HEK293T (cell line): ENCODE data around the gene BEST2.

Source experiments
- CTCF ChIA-PET: fragments of 350-600 bp; formaldehyde crosslinking; extraction: SDS; loops from one replicate; lab custom pipeline; 2021; ENCODE audit warnings: antibody characterized with exemption, inconsistent platforms; lab: Yijun Ruan, JAX
- POLR2A ChIA-PET: fragments of 350-600 bp; formaldehyde crosslinking; extraction: SDS; loops from one replicate; lab custom pipeline; 2020; ENCODE audit warnings: antibody characterized with exemption, inconsistent platforms; lab: Yijun Ruan, JAX
- DNase-seq: peaks from one replicate; pipeline ENCODE4 v3.0.0; 2012; ENCODE audit warnings: mixed read lengths; ENCODE audit errors: extremely low spot score
- ARNT ChIP-seq: fragments of 450-650 bp; IDR thresholded peaks from 2 replicates; pipeline ENCODE4 v1.6.1; 2017; ENCODE audit warnings: mild to moderate bottlenecking
- BHLHE40 ChIP-seq: fragments of 450-650 bp; IDR thresholded peaks from 2 replicates; pipeline ENCODE4 v1.6.1; 2016; ENCODE audit warnings: mild to moderate bottlenecking, moderate library complexity, borderline replicate concordance
- CTBP1 ChIP-seq: fragments of 450-650 bp; IDR thresholded peaks from 2 replicates; pipeline ENCODE4 v1.6.1; 2016; ENCODE audit warnings: borderline replicate concordance
- ELF4 ChIP-seq: fragments of 450-650 bp; IDR thresholded peaks from 2 replicates; pipeline ENCODE4 v1.6.1; 2017; ENCODE audit warnings: antibody characterized with exemption
- FOXA1 ChIP-seq: fragments of 450-650 bp; IDR thresholded peaks from 2 replicates; pipeline ENCODE4 v1.6.1; 2016; ENCODE audit warnings: mild to moderate bottlenecking
- FOXK2 ChIP-seq: fragments of 450-650 bp; IDR thresholded peaks from 2 replicates; pipeline ENCODE4 v1.6.1; 2016; ENCODE audit warnings: mild to moderate bottlenecking
- FOXM1 ChIP-seq: fragments of 450-650 bp; IDR thresholded peaks from 2 replicates; pipeline ENCODE4 v1.6.1; 2017; ENCODE audit warnings: mild to moderate bottlenecking, borderline replicate concordance
- HDGF ChIP-seq: fragments of 450-650 bp; IDR thresholded peaks from 2 replicates; pipeline ENCODE4 v1.6.1; 2017; ENCODE audit warnings: antibody characterized with exemption, borderline replicate concordance
- L3MBTL2 ChIP-seq: fragments of 450-650 bp; conservative IDR thresholded peaks from 2 replicates; pipeline ENCODE4 v1.6.1; 2016; ENCODE audit warnings: mild to moderate bottlenecking
- LEF1 ChIP-seq: fragments of 450-650 bp; IDR thresholded peaks from 2 replicates; pipeline ENCODE4 v1.6.1; 2017; ENCODE audit warnings: mild to moderate bottlenecking, borderline replicate concordance
- NFRKB ChIP-seq: fragments of 450-650 bp; IDR thresholded peaks from 2 replicates; pipeline ENCODE4 v1.6.1; 2016; ENCODE audit warnings: mild to moderate bottlenecking, moderate library complexity
- PKNOX1 ChIP-seq: fragments of 450-650 bp; IDR thresholded peaks from 2 replicates; pipeline ENCODE4 v1.6.1; 2016
- SP1 ChIP-seq: fragments of 450-650 bp; IDR thresholded peaks from 2 replicates; pipeline ENCODE4 v1.6.1; 2017
- SUZ12 ChIP-seq: fragments of 450-650 bp; IDR thresholded peaks from 2 replicates; pipeline ENCODE4 v1.6.1; 2016; ENCODE audit warnings: mild to moderate bottlenecking
- TARDBP ChIP-seq: fragments of 450-650 bp; IDR thresholded peaks from 2 replicates; pipeline ENCODE4 v1.6.1; 2016
- ZNF384 ChIP-seq: fragments of 450-650 bp; IDR thresholded peaks from 2 replicates; pipeline ENCODE4 v1.6.1; 2016

Gene BEST2

GRCh38 chr19:12748489-12748888, 3.1 kb upstream of the BEST2 start:
- DNase-seq = no peak
- ChIA-PET CTCF (interaction anchor here (1.4 kb wide), 1 partner anchor 12 kb away, joined by 3 read pairs; no protein-coding TSS in a partner anchor), POLR2A (interaction anchor here (1.3 kb wide), 1 partner anchor 67 kb away, joined by 3 read pairs; no protein-coding TSS in a partner anchor)
- no peak for TF ChIP-seq ARNT
- TF ChIP-seq NFRKB = no peak
- TF ChIP-seq ELF4 = no peak
- TF ChIP-seq LEF1 = no peak
- no peak for TF ChIP-seq FOXM1
- TF ChIP-seq SUZ12 = no peak
- no peak for TF ChIP-seq FOXK2
- TF ChIP-seq L3MBTL2 = no peak

GRCh38 chr19:12749938-12750521, 1.6 kb upstream of the BEST2 start:
- no peak for DNase-seq
- CTCF ChIA-PET = interaction anchor here (0.9 kb wide), 1 partner anchor 10 kb away, joined by 3 read pairs; no protein-coding TSS in a partner anchor
- no peak for TF ChIP-seq ZNF384
- no peak for TF ChIP-seq FOXK2
- TF ChIP-seq SP1 = no peak
- TF ChIP-seq SUZ12 = no peak
- TF ChIP-seq CTBP1 = no peak
- TF ChIP-seq TARDBP = no peak
- POLR2A ChIA-PET = interaction anchor here (0.7 to 1.8 kb wide), 3 partner anchors 8 to 16 kb away, joined by 3 to 6 read pairs (median 3); partner anchors contain the start of gene GET3

GRCh38 chr19:12750851-12751250, 740 bp upstream of the BEST2 start:
- no peak for DNase-seq
- CTCF ChIA-PET = no interaction called here
- TF ChIP-seq ZNF384 (no peak), FOXM1 (no peak), TARDBP (no peak), CTBP1 (no peak), SP1 (no peak), LEF1 (no peak), ARNT (no peak), SUZ12 (no peak), HDGF (no peak), L3MBTL2 (no peak), NFRKB (no peak)
- POLR2A ChIA-PET = interaction anchor here (1.8 kb wide), 1 partner anchor 15 kb away, joined by 6 read pairs; the partner anchor contains the start of gene GET3

GRCh38 chr19:12752056-12752781, 628 bp downstream of the BEST2 start:
- DNase-seq = no peak
- ChIA-PET CTCF (interaction anchor here (1.3 kb wide), 1 partner anchor 8 kb away, joined by 11 read pairs; no protein-coding TSS in a partner anchor), POLR2A (interaction anchor here (1.5 to 2.2 kb wide), 3 partner anchors 16 to 30 kb away, joined by 4 to 15 read pairs (median 5); partner anchors contain the start of genes GET3 and TRIR)
- no peak for TF ChIP-seq FOXK2
- no peak for TF ChIP-seq LEF1
- no peak for TF ChIP-seq FOXA1
- no peak for TF ChIP-seq BHLHE40
- no peak for TF ChIP-seq CTBP1
- no peak for TF ChIP-seq NFRKB
- TF ChIP-seq PKNOX1 = no peak
- TF ChIP-seq L3MBTL2 = no peak
- TF ChIP-seq SUZ12 = no peak
- no peak for TF ChIP-seq FOXM1
- no peak for TF ChIP-seq ARNT
- TF ChIP-seq ZNF384 = no peak

- no peak for TF ChIP-seq PKNOX1
- TF ChIP-seq SUZ12 = no peak
- no peak for TF ChIP-seq ZNF384
- no peak for TF ChIP-seq FOXA1
- no peak for TF ChIP-seq LEF1
- no peak for TF ChIP-seq HDGF
- TF ChIP-seq L3MBTL2 = no peak
- no peak for TF ChIP-seq SP1
- no peak for TF ChIP-seq ELF4
- TF ChIP-seq FOXK2 = no peak
- TF ChIP-seq ARNT = no peak
- no peak for TF ChIP-seq TARDBP
- TF ChIP-seq BHLHE40 = no peak
- TF ChIP-seq FOXM1 = no peak
- no peak for TF ChIP-seq NFRKB
- TF ChIP-seq CTBP1 = no peak
- POLR2A ChIA-PET = interaction anchor here (1.0 to 1.2 kb wide), 2 partner anchors 12 to 21 kb away, joined by 3 to 4 read pairs; no protein-coding TSS in a partner anchor
- CTCF ChIA-PET = no interaction called here
- no peak for DNase-seq
These were observed 3.0 kb downstream of the BEST2 start for GRCh38 chr19:12754465-12755196.
